Fibroblast of lung (primary cell): Measurements from ENCODE around the gene LYSMD3. TPM values are rescaled to one million over a fixed set of nuclear protein-coding genes. Genes with fewer than 3 reads are reported as not detected.

Experiments
- DNase-seq, 2 donors: peaks; one replicate each; pipeline versions ENCODE4 v3.0.0 to v3.0.0-alpha.2; 2010; ENCODE audit warnings: low read depth in 2 of 2
- H2AFZ ChIP-seq: 2 replicates; pipeline ENCODE4 v1.5.1; 2012; ENCODE audit warnings: low read length, control low read depth, inconsistent platforms
- H3K27ac ChIP-seq: 2 replicates; pipeline ENCODE4 v1.5.1; 2011; ENCODE audit warnings: low read length, control low read depth; ENCODE audit not compliant: insufficient read depth
- H3K27me3 ChIP-seq: 2 replicates; pipeline ENCODE4 v1.5.1; 2011; ENCODE audit warnings: mild to moderate bottlenecking, low read length; ENCODE audit not compliant: control insufficient read depth, insufficient read depth
- H3K36me3 ChIP-seq: 2 replicates; pipeline ENCODE4 v1.5.1; 2011; ENCODE audit warnings: low read length; ENCODE audit not compliant: control insufficient read depth, insufficient read depth
- H3K4me1 ChIP-seq: 2 replicates; pipeline ENCODE4 v1.5.1; 2011; ENCODE audit warnings: low read length; ENCODE audit not compliant: control insufficient read depth, insufficient read depth; ENCODE audit errors: extremely low read depth
- H3K4me2 ChIP-seq: 2 replicates; pipeline ENCODE4 v1.5.1; 2011; ENCODE audit warnings: low read length, control low read depth; ENCODE audit not compliant: insufficient read depth; ENCODE audit errors: extremely low read depth
- H3K4me3 ChIP-seq, 4 experiments: fragments of 200-600 bp in 1 of 4; sonication (generic) in 1 of 4; replicated peaks in 1 of 4; 2 replicates each; pipeline ENCODE4 v1.5.1; 2011 to 2016; ENCODE audit warnings: low read length in 4 of 4, low read depth in 3 of 4, mild to moderate bottlenecking in 3 of 4, control low read depth in 2 of 4, inconsistent platforms in 1 of 4, mixed read lengths in 1 of 4; ENCODE audit not compliant: insufficient read depth in 1 of 4; ENCODE audit errors: control extremely low read depth in 1 of 4
- H3K79me2 ChIP-seq: 2 replicates; pipeline ENCODE4 v1.5.1; 2012; ENCODE audit warnings: mild to moderate bottlenecking, low read length, inconsistent platforms; ENCODE audit not compliant: control insufficient read depth, insufficient read depth
- H3K9ac ChIP-seq: 2 replicates; pipeline ENCODE4 v1.5.1; 2011; ENCODE audit warnings: mild to moderate bottlenecking, low read length, control low read depth; ENCODE audit not compliant: insufficient read depth
- H3K9me3 ChIP-seq: 2 replicates; pipeline ENCODE4 v1.5.1; 2012; ENCODE audit warnings: low read depth, low read length; ENCODE audit not compliant: control insufficient read depth, insufficient read depth
- H4K20me1 ChIP-seq: 2 replicates; pipeline ENCODE4 v1.5.1; 2011; ENCODE audit warnings: low read length; ENCODE audit not compliant: control insufficient read depth, insufficient read depth; ENCODE audit errors: extremely low read depth
- EZH2 ChIP-seq: IDR thresholded peaks from 2 replicates; pipeline ENCODE4 v1.5.1; 2012; ENCODE audit warnings: low read length, control low read depth, mild to moderate bottlenecking; ENCODE audit errors: missing control alignments
- polyA plus RNA-seq, 2 donors: library from polyadenylated mRNA; depleted of rRNA in 1 of 2; stranded (reverse) in 1 of 2; unstranded in 1 of 2; fragments of >200 nt; gene quantifications; 2 replicates each; pipeline ENCODE4 v1.2.1, GENCODE V29; 2011 to 2012; ENCODE audit warnings: missing spikeins in 1 of 2
- total RNA-seq: library from RNA; depleted of rRNA; stranded (reverse); fragments of >200 nt; gene quantifications from 2 replicates; pipeline ENCODE4 v1.2.1, GENCODE V29; 2014
- TF ChIP-seq, protein P1 (sequence below), 2 donors: IDR thresholded peaks in 1 of 2; conservative IDR thresholded peaks in 1 of 2; 1 replicate in 1 of 2; 2 replicates in 1 of 2; pipeline ENCODE4 v1.5.1; 2011 to 2012; ENCODE audit warnings: low read length in 2 of 2, control low read depth in 1 of 2, inconsistent platforms in 1 of 2, low read depth in 1 of 2, mild to moderate bottlenecking in 1 of 2

LYSMD3 gene
- total and polyA plus RNA-seq, 2 donors (not counting 1 experiment from before 2014, with no cell fraction given) = 17.0 to 30.0 TPM

DNA sequence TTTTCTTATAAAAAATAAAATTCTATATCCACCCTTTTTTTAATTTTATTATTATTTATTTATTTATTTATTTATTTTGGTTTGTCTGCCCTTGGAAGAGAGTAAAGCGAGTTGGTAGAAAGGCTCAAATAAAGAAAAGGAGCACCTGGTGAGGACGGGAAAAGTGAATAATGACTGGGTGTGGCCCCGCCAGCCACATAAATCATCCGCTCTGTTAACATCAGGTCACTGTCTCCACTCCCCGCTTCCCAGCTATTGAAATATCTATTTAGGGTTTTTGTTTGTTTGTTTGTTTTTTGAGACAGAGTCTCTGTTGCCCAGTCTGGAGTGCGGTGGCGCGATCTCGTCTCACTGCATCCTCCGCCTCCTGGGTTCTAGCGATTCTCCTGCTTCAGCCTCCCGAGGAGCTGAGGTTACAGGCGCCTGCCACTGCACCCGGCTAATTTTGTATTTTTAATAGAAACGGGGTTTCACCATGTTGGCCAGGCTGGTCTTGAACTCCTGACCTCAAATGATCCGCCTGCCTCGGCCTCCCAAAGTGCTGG is 53.9 kb downstream of the LYSMD3 start:
- Histone ChIP-seq H3K36me3 (no peaks in the 10 kb centered on the region), H3K27me3 (no peaks in the 10 kb centered on the region), H3K9me3 (no peaks in the 10 kb centered on the region), H3K4me1 (no peaks in the 10 kb centered on the region), H3K27ac (no peak overlapping the region), H3K4me3 (peak overlapping the region in 2 of 4 experiments; percentile 77 to 90), H4K20me1 (no peaks in the 10 kb centered on the region), H2AFZ (no peak overlapping the region), H3K9ac (no peak overlapping the region), H3K4me2 (peak overlapping the region; percentile 89), H3K79me2 (peaks cover 9% of the 10 kb centered on the region)
- DNase-seq = no peak
- TF ChIP-seq, protein P1, sequence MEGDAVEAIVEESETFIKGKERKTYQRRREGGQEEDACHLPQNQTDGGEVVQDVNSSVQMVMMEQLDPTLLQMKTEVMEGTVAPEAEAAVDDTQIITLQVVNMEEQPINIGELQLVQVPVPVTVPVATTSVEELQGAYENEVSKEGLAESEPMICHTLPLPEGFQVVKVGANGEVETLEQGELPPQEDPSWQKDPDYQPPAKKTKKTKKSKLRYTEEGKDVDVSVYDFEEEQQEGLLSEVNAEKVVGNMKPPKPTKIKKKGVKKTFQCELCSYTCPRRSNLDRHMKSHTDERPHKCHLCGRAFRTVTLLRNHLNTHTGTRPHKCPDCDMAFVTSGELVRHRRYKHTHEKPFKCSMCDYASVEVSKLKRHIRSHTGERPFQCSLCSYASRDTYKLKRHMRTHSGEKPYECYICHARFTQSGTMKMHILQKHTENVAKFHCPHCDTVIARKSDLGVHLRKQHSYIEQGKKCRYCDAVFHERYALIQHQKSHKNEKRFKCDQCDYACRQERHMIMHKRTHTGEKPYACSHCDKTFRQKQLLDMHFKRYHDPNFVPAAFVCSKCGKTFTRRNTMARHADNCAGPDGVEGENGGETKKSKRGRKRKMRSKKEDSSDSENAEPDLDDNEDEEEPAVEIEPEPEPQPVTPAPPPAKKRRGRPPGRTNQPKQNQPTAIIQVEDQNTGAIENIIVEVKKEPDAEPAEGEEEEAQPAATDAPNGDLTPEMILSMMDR (conservative IDR thresholded peaks at IDR 0.05 in 1 of 2, IDR thresholded peaks at IDR 0.05 in 1 of 2; ENCODE audit: low read depth in 1 of 2, low read length in 2 of 2) = no peak

DNA sequence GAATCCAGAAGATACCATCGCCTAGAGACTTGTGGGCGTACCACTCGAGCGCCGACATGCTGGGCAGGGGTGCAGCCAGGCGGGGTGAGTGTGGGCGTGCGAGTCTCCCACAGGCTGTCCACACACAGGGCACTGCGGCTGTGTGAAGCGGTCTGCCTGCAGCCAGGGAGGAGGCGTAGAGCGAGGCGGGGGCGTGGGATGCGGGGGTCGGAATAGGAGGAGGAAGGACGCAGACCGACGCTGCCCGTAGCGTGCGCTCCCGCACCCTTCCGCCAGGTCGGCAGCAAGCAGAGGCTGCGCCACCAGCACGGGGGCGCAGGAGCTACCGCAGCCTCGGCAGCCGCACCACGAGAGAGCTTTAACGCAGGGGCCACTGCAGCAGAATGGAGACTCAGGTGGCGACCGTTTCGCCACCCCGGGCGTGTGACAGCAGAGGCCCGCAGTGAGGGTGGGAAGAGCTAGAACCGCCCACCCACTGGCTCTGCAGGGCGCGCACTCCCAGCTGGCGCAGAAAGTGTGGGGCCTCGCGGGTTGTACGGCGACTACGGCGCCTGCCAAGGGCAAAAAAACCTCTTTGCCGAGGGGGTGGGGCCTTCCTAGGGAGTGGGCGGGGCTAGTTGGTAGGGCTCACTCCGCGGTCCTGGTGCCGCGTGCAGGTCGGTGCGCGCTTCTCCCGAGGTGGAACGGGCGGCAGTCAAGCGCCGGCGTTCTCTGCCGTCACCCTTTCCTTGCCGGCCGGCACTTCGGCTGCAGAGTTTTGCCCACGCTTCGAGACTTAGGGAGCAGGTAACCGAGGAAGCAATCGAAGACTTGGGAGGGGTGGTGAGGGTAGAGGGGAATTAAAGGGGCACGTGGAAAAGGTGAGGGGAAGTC is 54.9 kb downstream of the LYSMD3 start, which contains the start of the genes MBLAC2 and POLR3G:
Gene MBLAC2 (minus strand): TSS at position 537 of the 873 bp plus-strand sequence. CDS start 479 bp downstream, at position 58.
Gene POLR3G (plus strand): TSS at position 630 of the 873 bp plus-strand sequence. CDS start 10,704 bp downstream, outside the sequence.
- TF ChIP-seq, protein P1 (conservative IDR thresholded peaks at IDR 0.05 in 1 of 2, IDR thresholded peaks at IDR 0.05 in 1 of 2; ENCODE audit: low read depth in 1 of 2, low read length in 2 of 2) = peak; percentile 35 to 55
- TF ChIP-seq EZH2 = no peak
- Histone ChIP-seq H3K27me3 (no peaks in the 10 kb centered on the region), H4K20me1 (no peaks in the 10 kb centered on the region), H3K27ac (peak within 1 kb of the TSS; percentile 62), H3K4me3 (peak within 1 kb of the TSS; percentile 77 to 90 (median 84)), H3K79me2 (peaks cover 9% of the 10 kb centered on the region), H3K9ac (peak within 1 kb of the TSS; percentile 66), H3K9me3 (no peaks in the 10 kb centered on the region), H3K4me1 (no peaks in the 10 kb centered on the region), H3K36me3 (no peaks in the 10 kb centered on the region), H3K4me2 (peak within 1 kb of the TSS; percentile 94), H2AFZ (peak within 1 kb of the TSS; percentile 96)
- DNase-seq = peak; percentile 88 to 92
